Endothelial cell of umbilical vein (primary cell): Measurements from ENCODE around the gene TACC3.

Experiments used
- EZH2 ChIP-seq: IDR thresholded peaks from 2 replicates; pipeline ENCODE4 v1.6.1; 2012; ENCODE audit warnings: borderline replicate concordance, low read depth, mild to moderate bottlenecking, moderate library complexity, low read length, inconsistent platforms; ENCODE audit not compliant: severe bottlenecking
- JUN ChIP-seq: IDR thresholded peaks from 2 replicates; pipeline ENCODE4 v1.6.1; 2011; ENCODE audit warnings: borderline replicate concordance, low read depth; ENCODE audit not compliant: insufficient read length, insufficient read depth
- POLR2A ChIP-seq: IDR thresholded peaks from 2 replicates; pipeline ENCODE4 v1.6.1; 2012; ENCODE audit warnings: low read depth, mild to moderate bottlenecking, control low read depth, low read length
- POLR2AphosphoS5 ChIP-seq: IDR thresholded peaks from 2 replicates; pipeline ENCODE4 v1.6.1; 2012; ENCODE audit warnings: low read depth, mild to moderate bottlenecking, control low read depth, low read length, moderate library complexity; ENCODE audit not compliant: insufficient read depth
- TF ChIP-seq, protein P1 (sequence below), 2 donors: IDR thresholded peaks; 1 replicate in 1 of 2; 2 replicates in 1 of 2; pipeline ENCODE4 v1.5.1; 2011; ENCODE audit warnings: low read length in 2 of 2, mild to moderate bottlenecking in 2 of 2, moderate library complexity in 2 of 2, control low read depth in 1 of 2, inconsistent platforms in 1 of 2, low read depth in 1 of 2; ENCODE audit not compliant: insufficient read depth in 1 of 2; ENCODE audit errors: extremely low read depth in 1 of 2
- TF ChIP-seq, protein P2 (sequence below): IDR thresholded peaks from 2 replicates; pipeline ENCODE4 v1.6.1; 2011; ENCODE audit not compliant: insufficient read depth, insufficient read length

DNA sequence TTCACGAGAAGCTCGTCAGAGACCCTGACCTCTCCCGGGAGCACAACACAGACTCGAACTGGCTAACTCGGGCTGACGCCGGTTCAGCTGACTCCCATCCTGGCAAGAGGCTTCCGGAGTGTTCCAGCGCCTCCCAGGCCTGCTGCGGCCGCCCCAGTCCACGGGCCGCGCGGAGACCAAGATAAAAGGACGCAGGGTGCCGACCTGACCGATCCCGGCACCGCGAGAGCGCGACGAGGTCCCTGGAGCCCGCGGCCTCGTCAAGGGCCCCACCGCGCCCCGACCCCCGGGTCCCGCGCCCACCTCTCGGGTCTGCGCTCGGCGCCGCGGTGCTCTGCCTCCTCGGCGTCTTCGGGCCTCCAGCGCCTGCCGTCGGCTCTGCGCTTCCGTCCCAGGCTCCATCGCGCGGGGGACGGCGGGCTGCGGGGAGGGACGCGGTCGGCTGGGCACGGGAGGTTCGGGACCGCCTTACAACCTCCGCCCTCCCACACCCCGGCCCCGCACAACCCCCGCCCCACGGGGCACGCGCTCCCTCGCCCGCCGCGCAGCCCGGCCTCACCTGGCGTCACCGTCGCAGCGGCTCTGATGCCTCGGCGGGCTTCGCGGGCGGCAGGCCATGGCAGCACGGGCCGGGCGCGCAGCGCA lies 9.6 kb upstream of the TACC3 start:
- TF ChIP-seq, protein P1, sequence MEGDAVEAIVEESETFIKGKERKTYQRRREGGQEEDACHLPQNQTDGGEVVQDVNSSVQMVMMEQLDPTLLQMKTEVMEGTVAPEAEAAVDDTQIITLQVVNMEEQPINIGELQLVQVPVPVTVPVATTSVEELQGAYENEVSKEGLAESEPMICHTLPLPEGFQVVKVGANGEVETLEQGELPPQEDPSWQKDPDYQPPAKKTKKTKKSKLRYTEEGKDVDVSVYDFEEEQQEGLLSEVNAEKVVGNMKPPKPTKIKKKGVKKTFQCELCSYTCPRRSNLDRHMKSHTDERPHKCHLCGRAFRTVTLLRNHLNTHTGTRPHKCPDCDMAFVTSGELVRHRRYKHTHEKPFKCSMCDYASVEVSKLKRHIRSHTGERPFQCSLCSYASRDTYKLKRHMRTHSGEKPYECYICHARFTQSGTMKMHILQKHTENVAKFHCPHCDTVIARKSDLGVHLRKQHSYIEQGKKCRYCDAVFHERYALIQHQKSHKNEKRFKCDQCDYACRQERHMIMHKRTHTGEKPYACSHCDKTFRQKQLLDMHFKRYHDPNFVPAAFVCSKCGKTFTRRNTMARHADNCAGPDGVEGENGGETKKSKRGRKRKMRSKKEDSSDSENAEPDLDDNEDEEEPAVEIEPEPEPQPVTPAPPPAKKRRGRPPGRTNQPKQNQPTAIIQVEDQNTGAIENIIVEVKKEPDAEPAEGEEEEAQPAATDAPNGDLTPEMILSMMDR (IDR thresholded peaks at IDR 0.05; ENCODE audit: extremely low read depth in 1 of 2, insufficient read depth in 1 of 2, low read depth in 1 of 2, low read length in 2 of 2) = no peak
- no peak for TF ChIP-seq POLR2AphosphoS5
- no peak for TF ChIP-seq POLR2A
- TF ChIP-seq, protein P2, sequence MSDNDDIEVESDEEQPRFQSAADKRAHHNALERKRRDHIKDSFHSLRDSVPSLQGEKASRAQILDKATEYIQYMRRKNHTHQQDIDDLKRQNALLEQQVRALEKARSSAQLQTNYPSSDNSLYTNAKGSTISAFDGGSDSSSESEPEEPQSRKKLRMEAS = peak; percentile 17
- no peak for TF ChIP-seq EZH2
- TF ChIP-seq JUN = no peak
